ENCODE results near the gene SMARCD1.

The SMARCD1 gene

DNA sequence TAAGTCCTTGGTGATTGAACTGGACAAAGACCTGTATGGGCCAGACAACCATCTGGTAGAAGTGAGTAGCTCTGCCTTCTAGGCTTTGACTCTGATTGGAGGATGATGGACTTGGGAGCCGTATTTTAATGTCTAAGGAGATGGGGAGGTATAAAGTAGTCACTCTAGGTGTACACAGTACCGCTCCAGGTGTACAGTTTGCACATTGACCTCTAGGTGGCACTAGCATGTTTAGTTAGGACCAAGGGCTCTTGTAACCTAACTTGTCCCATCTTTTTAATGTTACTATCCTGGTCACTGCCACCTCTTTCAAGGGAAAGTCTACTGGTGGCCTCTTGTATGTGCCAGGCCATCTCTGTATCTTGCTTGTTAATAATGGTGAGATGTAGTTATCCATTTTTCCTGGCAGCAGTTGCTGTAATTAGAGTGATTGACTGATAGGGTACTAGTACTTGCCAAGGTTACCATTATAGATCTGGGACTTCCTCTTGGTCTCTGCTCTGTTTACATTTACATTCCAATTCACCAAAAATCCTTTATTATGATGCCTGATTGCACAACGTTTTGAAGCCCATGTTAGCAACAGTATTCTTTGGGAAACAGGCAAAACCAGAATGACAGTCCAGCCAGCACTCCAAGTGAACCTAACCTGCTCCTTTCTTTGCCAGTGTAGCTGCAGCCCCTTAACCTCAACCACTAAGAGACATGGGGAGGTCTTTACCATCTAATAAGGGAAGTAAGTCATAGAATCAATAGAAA, 3.6 kb downstream of the SMARCD1 start:
- Histone ChIP-seq H4K8ac (ENCODE audit: low read depth, low read length) (no peak overlapping the region), H2BK120ac (ENCODE audit: low read depth, low read length) (no peak overlapping the region), H3K79me1 (ENCODE audit: low read depth, low read length) (peaks cover 2% of the 10 kb centered on the region), H3K9me3 (replicated peaks in 1 of 2; ENCODE audit: control insufficient read depth in 2 of 2, insufficient read depth in 1 of 2, low read depth in 1 of 2, low read length in 2 of 2) (no peaks in the 10 kb centered on the region), H2AK5ac (ENCODE audit: low read depth, low read length) (no peak overlapping the region), H3K27me3 (ENCODE audit: control insufficient read depth in 3 of 3, insufficient read depth in 3 of 3, low read depth in 1 of 3, low read length in 3 of 3) (no peaks in the 10 kb centered on the region), H4K91ac (ENCODE audit: low read depth, low read length, poor library complexity) (no peak overlapping the region), H3K14ac (ENCODE audit: low read length) (no peak overlapping the region), H3K27ac (replicated peaks; ENCODE audit: low read length) (no peak overlapping the region), H3K4me3 (ENCODE audit: low read length in 2 of 2) (no peak overlapping the region), H3K23ac (ENCODE audit: low read depth, low read length, poor library complexity) (no peak overlapping the region), H2BK5ac (ENCODE audit: low read length) (no peak overlapping the region), H3K4me1 (ENCODE audit: control insufficient read depth in 2 of 2, insufficient read depth in 1 of 2, low read depth in 1 of 2, low read length in 2 of 2) (peaks cover 3 to 6% of the 10 kb centered on the region in 2 donors), H3K18ac (ENCODE audit: low read length) (no peak overlapping the region), H3K4ac (ENCODE audit: low read length) (no peak overlapping the region), H2AFZ (ENCODE audit: low read length) (no peak overlapping the region), H2BK15ac (ENCODE audit: low read length) (no peak overlapping the region), H3K36me3 (replicated peaks in 1 of 2; ENCODE audit: control insufficient read depth in 2 of 2, insufficient read depth in 2 of 2, low read length in 2 of 2) (peaks cover 49 to 79% of the 10 kb centered on the region in 2 donors), H3K4me2 (ENCODE audit: insufficient read depth, low read length, poor library complexity, severe bottlenecking) (no peak overlapping the region), H2BK12ac (ENCODE audit: low read length) (no peak overlapping the region), H3K9ac (ENCODE audit: low read depth, low read length, poor library complexity) (no peak overlapping the region)
- WGBS, 2 donors (ENCODE audit: extremely low coverage in 2 of 2, insufficient read length in 2 of 2, insufficient replicate concordance in 1 of 2): no CpG with 5 or more reads among the region's 3 CpGs
- no peak for DNase-seq (ENCODE audit: low spot score)

DNA sequence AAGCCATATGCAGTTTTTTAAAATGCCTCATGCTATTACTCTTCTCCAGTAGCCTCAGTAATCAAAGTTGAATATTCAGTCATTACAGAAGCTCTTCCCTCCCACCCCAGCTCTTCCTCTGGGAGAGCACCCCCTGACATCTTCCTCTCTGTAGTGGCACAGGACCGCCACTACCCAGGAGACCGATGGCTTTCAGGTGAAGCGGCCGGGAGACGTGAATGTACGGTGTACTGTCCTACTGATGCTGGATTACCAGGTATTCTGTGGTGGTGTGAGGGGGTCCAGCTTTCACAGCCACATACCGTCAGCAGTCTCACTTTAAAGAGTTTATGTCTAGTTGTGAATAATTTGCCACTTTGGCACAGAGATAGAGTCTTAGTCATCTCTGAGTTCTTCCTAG, 4.6 kb downstream of the SMARCD1 start:
- H2BK5ac ChIP-seq (ENCODE audit: low read length): no peak overlapping the region
- H3K79me1 ChIP-seq (ENCODE audit: low read depth, low read length): peaks cover 2% of the 10 kb centered on the region
- H4K8ac ChIP-seq (ENCODE audit: low read depth, low read length): no peak overlapping the region
- H3K4me1 ChIP-seq (ENCODE audit: control insufficient read depth in 2 of 2, insufficient read depth in 1 of 2, low read depth in 1 of 2, low read length in 2 of 2): peaks cover 3% of the 10 kb centered on the region in 2 donors
- H3K4me3 ChIP-seq (ENCODE audit: low read length in 2 of 2): no peak overlapping the region
- H3K4ac ChIP-seq (ENCODE audit: low read length): no peak overlapping the region
- H3K14ac ChIP-seq (ENCODE audit: low read length): no peak overlapping the region
- H2BK120ac ChIP-seq (ENCODE audit: low read depth, low read length): no peak overlapping the region
- H4K91ac ChIP-seq (ENCODE audit: low read depth, low read length, poor library complexity): no peak overlapping the region
- peaks cover 57 to 88% of the 10 kb centered on the region in 2 donors for H3K36me3 ChIP-seq (replicated peaks in 1 of 2; ENCODE audit: control insufficient read depth in 2 of 2, insufficient read depth in 2 of 2, low read length in 2 of 2)
- no peaks in the 10 kb centered on the region for H3K9me3 ChIP-seq (replicated peaks in 1 of 2; ENCODE audit: control insufficient read depth in 2 of 2, insufficient read depth in 1 of 2, low read depth in 1 of 2, low read length in 2 of 2)
- H3K27me3 ChIP-seq (ENCODE audit: control insufficient read depth in 3 of 3, insufficient read depth in 3 of 3, low read depth in 1 of 3, low read length in 3 of 3): no peaks in the 10 kb centered on the region
- no peak overlapping the region for H2BK12ac ChIP-seq (ENCODE audit: low read length)
- H3K23ac ChIP-seq (ENCODE audit: low read depth, low read length, poor library complexity): no peak overlapping the region
- no peak overlapping the region for H2BK15ac ChIP-seq (ENCODE audit: low read length)
- no peak overlapping the region for H3K9ac ChIP-seq (ENCODE audit: low read depth, low read length, poor library complexity)
- H2AFZ ChIP-seq (ENCODE audit: low read length): no peak overlapping the region
- no peak overlapping the region for H3K27ac ChIP-seq (replicated peaks; ENCODE audit: low read length)
- no peak overlapping the region for H3K4me2 ChIP-seq (ENCODE audit: insufficient read depth, low read length, poor library complexity, severe bottlenecking)
- no CpG with 5 or more reads among the region's 7 CpGs for WGBS, 2 donors (ENCODE audit: extremely low coverage in 2 of 2, insufficient read length in 2 of 2, insufficient replicate concordance in 1 of 2)
- H2AK5ac ChIP-seq (ENCODE audit: low read depth, low read length): no peak overlapping the region
- DNase-seq (ENCODE audit: low spot score): no peak
- no peak overlapping the region for H3K18ac ChIP-seq (ENCODE audit: low read length)

DNA sequence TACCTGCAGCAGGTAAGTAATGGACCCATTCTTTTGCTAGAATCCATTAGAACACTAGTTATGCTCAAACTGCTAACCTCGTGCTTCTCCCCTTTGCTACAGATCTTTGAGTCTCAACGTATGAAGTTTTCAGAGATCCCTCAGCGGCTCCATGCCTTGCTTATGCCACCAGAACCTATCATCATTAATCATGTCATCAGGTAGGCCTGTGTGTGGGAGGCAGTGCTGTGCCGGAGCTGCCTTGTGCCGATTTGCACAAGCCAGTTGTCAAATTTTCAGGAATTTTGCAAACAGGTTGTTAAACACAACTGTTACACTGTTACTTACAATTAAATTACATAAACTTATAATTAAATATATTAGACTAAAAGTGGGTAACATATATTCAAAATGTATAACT, 5.2 kb downstream of the SMARCD1 start:
- Histone ChIP-seq H2BK120ac (ENCODE audit: low read depth, low read length) (no peak overlapping the region), H2BK12ac (ENCODE audit: low read length) (no peak overlapping the region), H3K36me3 (replicated peaks in 1 of 2; ENCODE audit: control insufficient read depth in 2 of 2, insufficient read depth in 2 of 2, low read length in 2 of 2) (peaks cover 59 to 94% of the 10 kb centered on the region in 2 donors), H3K4me2 (ENCODE audit: insufficient read depth, low read length, poor library complexity, severe bottlenecking) (no peak overlapping the region), H3K23ac (ENCODE audit: low read depth, low read length, poor library complexity) (no peak overlapping the region), H3K18ac (ENCODE audit: low read length) (no peak overlapping the region), H3K27me3 (ENCODE audit: control insufficient read depth in 3 of 3, insufficient read depth in 3 of 3, low read depth in 1 of 3, low read length in 3 of 3) (no peaks in the 10 kb centered on the region), H3K14ac (ENCODE audit: low read length) (no peak overlapping the region), H2BK15ac (ENCODE audit: low read length) (no peak overlapping the region), H3K4me3 (ENCODE audit: low read length in 2 of 2) (no peak overlapping the region), H2AFZ (ENCODE audit: low read length) (no peak overlapping the region), H2BK5ac (ENCODE audit: low read length) (no peak overlapping the region), H3K4me1 (ENCODE audit: control insufficient read depth in 2 of 2, insufficient read depth in 1 of 2, low read depth in 1 of 2, low read length in 2 of 2) (peaks cover 2 to 3% of the 10 kb centered on the region in 2 donors), H2AK5ac (ENCODE audit: low read depth, low read length) (no peak overlapping the region), H3K79me1 (ENCODE audit: low read depth, low read length) (peaks cover 2% of the 10 kb centered on the region), H4K8ac (ENCODE audit: low read depth, low read length) (no peak overlapping the region), H4K91ac (ENCODE audit: low read depth, low read length, poor library complexity) (no peak overlapping the region), H3K4ac (ENCODE audit: low read length) (no peak overlapping the region), H3K9me3 (replicated peaks in 1 of 2; ENCODE audit: control insufficient read depth in 2 of 2, insufficient read depth in 1 of 2, low read depth in 1 of 2, low read length in 2 of 2) (no peaks in the 10 kb centered on the region), H3K9ac (ENCODE audit: low read depth, low read length, poor library complexity) (no peak overlapping the region), H3K27ac (replicated peaks; ENCODE audit: low read length) (no peak overlapping the region)
- no CpG with 5 or more reads among the region's 5 CpGs for WGBS, 2 donors (ENCODE audit: extremely low coverage in 2 of 2, insufficient read length in 2 of 2, insufficient replicate concordance in 1 of 2)
- no peak for DNase-seq (ENCODE audit: low spot score)

DNA sequence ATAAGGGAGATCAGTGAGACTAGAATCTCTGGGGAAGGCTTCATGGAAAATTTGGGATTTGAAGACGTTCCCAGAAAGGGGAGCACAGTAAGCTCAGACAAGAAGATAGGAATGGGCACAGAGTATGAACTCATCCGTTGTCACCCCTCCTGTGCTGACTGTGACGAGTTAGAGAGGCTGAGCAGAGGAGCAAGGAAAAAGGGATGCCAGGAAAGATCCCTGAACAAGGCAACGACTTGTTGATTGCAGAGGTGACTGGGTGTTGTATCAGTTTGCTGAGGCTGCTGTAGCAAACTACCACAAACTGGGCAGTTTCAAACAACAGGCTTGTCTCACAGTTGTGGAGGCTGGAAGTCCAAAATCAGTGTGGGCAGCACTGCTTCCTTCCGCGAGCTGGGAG, 12.8 kb downstream of the SMARCD1 start:
- H4K8ac ChIP-seq (ENCODE audit: low read depth, low read length): no peak overlapping the region
- H3K9ac ChIP-seq (ENCODE audit: low read depth, low read length, poor library complexity): no peak overlapping the region
- H2BK120ac ChIP-seq (ENCODE audit: low read depth, low read length): no peak overlapping the region
- no peak overlapping the region for H2BK15ac ChIP-seq (ENCODE audit: low read length)
- no peak for DNase-seq (ENCODE audit: low spot score)
- H2AK5ac ChIP-seq (ENCODE audit: low read depth, low read length): no peak overlapping the region
- peaks cover 2 to 3% of the 10 kb centered on the region in 2 donors for H3K4me1 ChIP-seq (ENCODE audit: control insufficient read depth in 2 of 2, insufficient read depth in 1 of 2, low read depth in 1 of 2, low read length in 2 of 2)
- WGBS, 2 donors (ENCODE audit: extremely low coverage in 2 of 2, insufficient read length in 2 of 2, insufficient replicate concordance in 1 of 2): no CpG with 5 or more reads among the region's 6 CpGs
- H3K4me2 ChIP-seq (ENCODE audit: insufficient read depth, low read length, poor library complexity, severe bottlenecking): no peak overlapping the region
- H4K91ac ChIP-seq (ENCODE audit: low read depth, low read length, poor library complexity): no peak overlapping the region
- H3K14ac ChIP-seq (ENCODE audit: low read length): no peak overlapping the region
- peaks cover 0 to 1% of the 10 kb centered on the region in 2 donors for H3K9me3 ChIP-seq (replicated peaks in 1 of 2; ENCODE audit: control insufficient read depth in 2 of 2, insufficient read depth in 1 of 2, low read depth in 1 of 2, low read length in 2 of 2)
- H3K79me1 ChIP-seq (ENCODE audit: low read depth, low read length): no peaks in the 10 kb centered on the region
- H2AFZ ChIP-seq (ENCODE audit: low read length): no peak overlapping the region
- H2BK12ac ChIP-seq (ENCODE audit: low read length): no peak overlapping the region
- H3K27me3 ChIP-seq (ENCODE audit: control insufficient read depth in 3 of 3, insufficient read depth in 3 of 3, low read depth in 1 of 3, low read length in 3 of 3): no peaks in the 10 kb centered on the region
- H3K36me3 ChIP-seq (replicated peaks in 1 of 2; ENCODE audit: control insufficient read depth in 2 of 2, insufficient read depth in 2 of 2, low read length in 2 of 2): peaks cover 57 to 96% of the 10 kb centered on the region in 2 donors
- H3K27ac ChIP-seq (replicated peaks; ENCODE audit: low read length): no peak overlapping the region
- no peak overlapping the region for H3K18ac ChIP-seq (ENCODE audit: low read length)
- no peak overlapping the region for H3K4me3 ChIP-seq (ENCODE audit: low read length in 2 of 2)
- H3K23ac ChIP-seq (ENCODE audit: low read depth, low read length, poor library complexity): no peak overlapping the region
- no peak overlapping the region for H2BK5ac ChIP-seq (ENCODE audit: low read length)
- H3K4ac ChIP-seq (ENCODE audit: low read length): no peak overlapping the region
